Smooth muscle cell (in vitro differentiated cells): ENCODE results near the gene EPS8L1. TPM values are rescaled to one million over a fixed set of nuclear protein-coding genes. Genes with fewer than 3 reads are reported as not detected.
A peak's percentile ranks its signal among the peaks of the same experiment; 100 is the strongest.

Experiments used
- DNase-seq: peaks from one replicate; lab custom pipeline; 2025; ENCODE audit not compliant: unreplicated experiment; lab: John Stamatoyannopoulos, UW
- H2AFZ ChIP-seq: fragments of 200-600 bp; sonication (generic); 2 replicates; pipeline ENCODE4 v1.6.0; 2016; ENCODE audit warnings: antibody characterized with exemption, low read depth, mild to moderate bottlenecking
- H3F3A ChIP-seq: fragments of 200-600 bp; sonication (generic); 2 replicates; pipeline ENCODE4 v1.6.0; 2017; ENCODE audit warnings: antibody characterized with exemption, low read depth
- H3K27ac ChIP-seq: fragments of 200-600 bp; sonication (generic); 2 replicates; pipeline ENCODE4 v1.5.1; 2016; ENCODE audit warnings: low read depth, mild to moderate bottlenecking
- H3K27me3 ChIP-seq: fragments of 200-600 bp; sonication (generic); 2 replicates; pipeline ENCODE4 v1.6.1; 2016; ENCODE audit warnings: low read depth, mild to moderate bottlenecking
- H3K36me3 ChIP-seq: fragments of 200-600 bp; sonication (generic); 2 replicates; pipeline ENCODE4 v1.5.1; 2016; ENCODE audit warnings: low read depth
- H3K4me1 ChIP-seq: fragments of 200-600 bp; sonication (generic); 2 replicates; pipeline ENCODE4 v1.5.1; 2016; ENCODE audit warnings: low read depth
- H3K4me2 ChIP-seq: fragments of 200-600 bp; sonication (generic); 2 replicates; pipeline ENCODE4 v1.6.0; 2016; ENCODE audit warnings: mild to moderate bottlenecking
- H3K4me3 ChIP-seq: fragments of 200-600 bp; sonication (generic); 2 replicates; pipeline ENCODE4 v1.5.1; 2016; ENCODE audit warnings: mild to moderate bottlenecking
- H3K79me2 ChIP-seq: fragments of 200-600 bp; sonication (generic); 2 replicates; pipeline ENCODE4 v1.6.0; 2016; ENCODE audit warnings: low read depth, mild to moderate bottlenecking
- H3K9ac ChIP-seq: fragments of 200-600 bp; sonication (generic); 2 replicates; pipeline ENCODE4 v1.6.0; 2016; ENCODE audit warnings: low read depth
- H3K9me3 ChIP-seq: fragments of 200-600 bp; sonication (generic); replicated peaks from 2 replicates; pipeline ENCODE4 v1.5.1; 2016; ENCODE audit warnings: low read depth
- H4K20me1 ChIP-seq: fragments of 200-600 bp; sonication (generic); 2 replicates; pipeline ENCODE4 v1.6.0; 2016; ENCODE audit warnings: low read depth
- WGBS: methylation state at CpG from one replicate; pipeline ENCODE4 v1.1.7; 2016; ENCODE audit warnings: low lambda C conversion rate; 5-methylcytosine and 5-hydroxymethylcytosine counted together
- polyA plus RNA-seq: library from polyadenylated mRNA; unstranded; fragments of >200 nt; fragmentation: Nextera tagmentation; extraction: Ambion mirVana; gene quantifications from 2 replicates; pipeline ENCODE4 v1.2.1, GENCODE V29; 2016
- total RNA-seq: library from RNA; depleted of rRNA; stranded (reverse); fragments of >200 nt; gene quantifications from 2 replicates; pipeline ENCODE4 v1.2.3, GENCODE V29; 2014
- TF ChIP-seq, protein P1 (sequence below): fragments of 200-600 bp; sonication (generic); IDR thresholded peaks from 2 replicates; pipeline ENCODE4 v1.5.1; 2017; ENCODE audit warnings: borderline replicate concordance, mild to moderate bottlenecking, antibody characterized with exemption; ENCODE audit not compliant: insufficient read depth, poor library complexity, severe bottlenecking

The EPS8L1 gene
- total and polyA plus RNA-seq, 2 experiments from 2014 or later, result 16.8 to 32.9 TPM

DNA sequence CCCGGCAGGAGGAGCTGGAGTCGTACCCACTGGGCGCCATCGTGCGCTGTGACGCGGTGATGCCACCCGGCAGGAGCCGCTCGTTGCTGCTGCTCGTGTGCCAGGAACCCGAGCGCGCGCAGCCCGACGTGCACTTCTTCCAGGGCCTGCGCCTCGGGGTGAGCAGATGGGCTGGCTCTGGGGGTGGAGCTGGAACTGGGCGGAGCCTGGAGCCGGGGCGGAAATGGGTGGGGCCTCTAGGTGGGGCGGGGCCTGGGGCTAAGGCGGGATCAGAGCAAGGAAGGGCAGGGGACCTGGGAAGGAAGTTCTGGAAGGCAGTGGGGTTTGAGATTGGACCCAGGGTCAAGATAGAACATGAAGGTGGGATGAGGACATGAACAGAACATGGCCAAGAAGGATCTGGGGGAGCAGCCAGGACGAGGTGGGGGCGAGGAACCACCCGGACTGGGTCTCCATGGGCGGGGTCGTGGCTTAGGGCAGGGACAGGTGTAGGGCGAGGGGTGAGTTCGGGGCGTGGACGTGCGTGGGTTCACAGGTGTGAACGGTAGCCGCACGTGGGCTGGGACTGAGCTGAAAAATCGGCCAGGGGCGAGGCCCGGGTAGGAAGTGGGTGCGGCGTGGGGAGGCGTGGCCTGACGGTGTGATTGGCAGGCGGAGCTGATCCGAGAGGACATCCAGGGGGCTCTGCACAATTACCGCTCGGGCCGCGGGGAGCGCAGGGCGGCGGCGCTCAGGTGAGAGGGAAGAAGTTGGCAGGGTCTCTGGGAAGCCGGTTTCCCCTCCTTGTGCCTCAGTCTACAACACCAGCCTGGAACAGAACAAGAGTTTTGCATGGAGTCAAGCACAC is 4.7 kb downstream of the EPS8L1 start:
- Histone ChIP-seq H3K36me3 (no peaks in the 10 kb centered on the region), H2AFZ (peak overlapping the region; percentile 12), H3F3A (no peaks in the 10 kb centered on the region), H3K4me2 (peak overlapping the region; percentile 90), H3K27me3 (peaks cover 46% of the 10 kb centered on the region), H3K9ac (no peak overlapping the region), H3K4me3 (peak overlapping the region; percentile 68), H3K9me3 (no peaks in the 10 kb centered on the region), H3K27ac (no peak overlapping the region), H3K79me2 (no peaks in the 10 kb centered on the region), H4K20me1 (no peaks in the 10 kb centered on the region), H3K4me1 (no peaks in the 10 kb centered on the region)
- TF ChIP-seq, protein P1, sequence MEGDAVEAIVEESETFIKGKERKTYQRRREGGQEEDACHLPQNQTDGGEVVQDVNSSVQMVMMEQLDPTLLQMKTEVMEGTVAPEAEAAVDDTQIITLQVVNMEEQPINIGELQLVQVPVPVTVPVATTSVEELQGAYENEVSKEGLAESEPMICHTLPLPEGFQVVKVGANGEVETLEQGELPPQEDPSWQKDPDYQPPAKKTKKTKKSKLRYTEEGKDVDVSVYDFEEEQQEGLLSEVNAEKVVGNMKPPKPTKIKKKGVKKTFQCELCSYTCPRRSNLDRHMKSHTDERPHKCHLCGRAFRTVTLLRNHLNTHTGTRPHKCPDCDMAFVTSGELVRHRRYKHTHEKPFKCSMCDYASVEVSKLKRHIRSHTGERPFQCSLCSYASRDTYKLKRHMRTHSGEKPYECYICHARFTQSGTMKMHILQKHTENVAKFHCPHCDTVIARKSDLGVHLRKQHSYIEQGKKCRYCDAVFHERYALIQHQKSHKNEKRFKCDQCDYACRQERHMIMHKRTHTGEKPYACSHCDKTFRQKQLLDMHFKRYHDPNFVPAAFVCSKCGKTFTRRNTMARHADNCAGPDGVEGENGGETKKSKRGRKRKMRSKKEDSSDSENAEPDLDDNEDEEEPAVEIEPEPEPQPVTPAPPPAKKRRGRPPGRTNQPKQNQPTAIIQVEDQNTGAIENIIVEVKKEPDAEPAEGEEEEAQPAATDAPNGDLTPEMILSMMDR, result no peak
- 7% methylated on average over 49 of the region's 55 CpGs for WGBS
- DNase-seq, result peak; percentile 9

DNA sequence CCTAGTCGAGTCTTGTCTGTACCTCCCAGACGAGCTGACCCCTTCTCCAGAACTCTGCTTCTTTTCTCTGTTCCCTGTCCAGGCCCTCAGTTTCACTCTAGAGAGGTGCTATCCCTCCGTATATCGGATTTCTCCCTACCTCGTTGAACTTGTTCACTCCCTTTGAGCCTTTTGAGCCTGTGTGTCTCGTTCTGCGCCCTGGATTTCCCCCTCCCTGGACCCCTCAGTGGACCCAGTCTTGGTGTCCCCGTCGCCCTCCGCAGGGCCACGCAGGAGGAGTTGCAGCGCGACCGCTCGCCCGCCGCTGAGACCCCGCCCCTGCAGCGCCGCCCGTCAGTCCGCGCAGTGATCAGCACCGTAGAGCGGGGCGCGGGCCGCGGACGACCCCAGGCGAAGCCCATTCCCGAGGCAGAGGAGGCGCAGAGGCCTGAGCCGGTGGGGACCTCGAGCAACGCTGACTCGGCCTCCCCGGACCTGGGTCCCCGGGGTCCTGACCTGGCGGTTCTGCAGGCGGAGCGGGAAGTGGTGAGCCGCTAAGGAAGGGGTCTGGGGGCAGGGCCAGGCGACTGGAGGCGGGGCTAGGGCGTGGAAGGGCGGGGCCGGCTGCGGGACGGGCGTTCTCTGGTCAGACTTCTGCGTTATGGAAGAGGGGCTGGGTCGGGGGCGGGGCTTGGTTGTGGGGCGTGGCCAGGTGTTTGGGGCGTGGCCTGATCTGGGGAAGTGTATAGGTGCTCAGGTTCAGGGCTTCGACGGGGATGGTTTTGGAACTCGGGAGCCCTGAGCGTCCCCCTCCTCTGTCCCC is 5.5 kb downstream of the EPS8L1 start:
- Histone ChIP-seq H3F3A (no peaks in the 10 kb centered on the region), H3K4me3 (peak overlapping the region; percentile 68), H3K79me2 (no peaks in the 10 kb centered on the region), H3K9ac (no peak overlapping the region), H4K20me1 (no peaks in the 10 kb centered on the region), H3K9me3 (no peaks in the 10 kb centered on the region), H3K27ac (no peak overlapping the region), H3K27me3 (peaks cover 52% of the 10 kb centered on the region), H3K4me2 (peak overlapping the region; percentile 90), H3K36me3 (no peaks in the 10 kb centered on the region), H3K4me1 (no peaks in the 10 kb centered on the region), H2AFZ (peak overlapping the region; percentile 12)
- TF ChIP-seq, protein P1, result no peak
- under 1% methylated on average over 41 of the region's 60 CpGs for WGBS
- peak; percentile 52 for DNase-seq

DNA sequence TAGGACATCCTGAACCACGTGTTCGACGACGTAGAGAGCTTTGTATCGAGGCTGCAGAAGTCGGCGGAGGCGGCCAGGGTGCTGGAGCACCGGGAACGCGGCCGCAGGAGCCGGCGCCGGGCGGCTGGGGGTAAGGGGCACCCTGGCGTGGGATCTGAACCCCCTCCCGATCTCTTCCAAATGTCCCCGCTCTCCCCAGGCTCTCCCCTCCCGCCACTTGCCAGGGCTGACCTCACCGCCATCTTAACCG is 6.0 kb downstream of the EPS8L1 start:
- no peaks in the 10 kb centered on the region for H3K9me3 ChIP-seq
- no peaks in the 10 kb centered on the region for H3K4me1 ChIP-seq
- peak overlapping the region; percentile 68 for H3K4me3 ChIP-seq
- H3K79me2 ChIP-seq, result no peaks in the 10 kb centered on the region
- H3K27me3 ChIP-seq, result peaks cover 58% of the 10 kb centered on the region
- TF ChIP-seq, protein P1, result no peak
- peak overlapping the region; percentile 90 for H3K4me2 ChIP-seq
- no peak overlapping the region for H3K27ac ChIP-seq
- no peak overlapping the region for H2AFZ ChIP-seq
- H3K36me3 ChIP-seq, result no peaks in the 10 kb centered on the region
- WGBS, result 14% methylated on average over 22 of the region's 22 CpGs
- H4K20me1 ChIP-seq, result no peaks in the 10 kb centered on the region
- no peaks in the 10 kb centered on the region for H3F3A ChIP-seq
- no peak for DNase-seq
- H3K9ac ChIP-seq, result no peak overlapping the region
